PFSK-1 (cell line): Measurements from ENCODE around the gene RERE.

Experiments used
- SIN3A ChIP-seq: IDR thresholded peaks from 2 replicates; pipeline ENCODE4 v1.6.1; 2012; ENCODE audit warnings: mild to moderate bottlenecking, low read length, moderate library complexity, borderline replicate concordance; ENCODE audit not compliant: insufficient read depth
- TAF1 ChIP-seq: IDR thresholded peaks from 2 replicates; pipeline ENCODE4 v1.6.1; 2012; ENCODE audit warnings: low read length, control low read depth, borderline replicate concordance; ENCODE audit not compliant: insufficient read depth

- TF ChIP-seq SIN3A = no peak
- no peak for TF ChIP-seq TAF1
Measured at GRCh38 chr1:8378178-8378577, 439.3 kb downstream of the RERE start.
